ENCODE results near the gene KLF2. TPM values are rescaled to one million over a fixed set of nuclear protein-coding genes. Genes with fewer than 3 reads are reported as not detected.

KLF2 gene
- total RNA-seq, 1 donor from 2014 or later = 44.7 TPM

DNA sequence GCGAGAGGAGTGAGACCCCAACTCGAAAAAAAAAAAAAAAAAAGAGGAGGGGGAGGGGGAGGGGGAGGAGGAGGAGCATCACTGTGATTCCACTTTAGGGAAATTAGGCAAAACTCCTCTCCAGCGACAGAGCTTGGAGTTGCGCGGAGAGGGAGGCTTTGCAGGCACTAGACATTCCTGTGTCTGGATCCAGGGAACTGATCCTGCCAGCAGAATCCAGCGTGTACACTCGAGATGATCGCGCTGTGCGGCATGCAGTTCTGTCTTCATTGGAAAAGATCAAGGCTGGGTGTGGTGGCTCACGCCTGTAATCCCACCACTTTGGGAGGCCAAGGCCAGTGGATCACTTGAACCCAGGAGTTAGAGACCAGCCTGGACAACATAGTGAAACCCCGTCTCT is 29.6 kb upstream of the KLF2 start:
- TF ChIP-seq, protein P1, sequence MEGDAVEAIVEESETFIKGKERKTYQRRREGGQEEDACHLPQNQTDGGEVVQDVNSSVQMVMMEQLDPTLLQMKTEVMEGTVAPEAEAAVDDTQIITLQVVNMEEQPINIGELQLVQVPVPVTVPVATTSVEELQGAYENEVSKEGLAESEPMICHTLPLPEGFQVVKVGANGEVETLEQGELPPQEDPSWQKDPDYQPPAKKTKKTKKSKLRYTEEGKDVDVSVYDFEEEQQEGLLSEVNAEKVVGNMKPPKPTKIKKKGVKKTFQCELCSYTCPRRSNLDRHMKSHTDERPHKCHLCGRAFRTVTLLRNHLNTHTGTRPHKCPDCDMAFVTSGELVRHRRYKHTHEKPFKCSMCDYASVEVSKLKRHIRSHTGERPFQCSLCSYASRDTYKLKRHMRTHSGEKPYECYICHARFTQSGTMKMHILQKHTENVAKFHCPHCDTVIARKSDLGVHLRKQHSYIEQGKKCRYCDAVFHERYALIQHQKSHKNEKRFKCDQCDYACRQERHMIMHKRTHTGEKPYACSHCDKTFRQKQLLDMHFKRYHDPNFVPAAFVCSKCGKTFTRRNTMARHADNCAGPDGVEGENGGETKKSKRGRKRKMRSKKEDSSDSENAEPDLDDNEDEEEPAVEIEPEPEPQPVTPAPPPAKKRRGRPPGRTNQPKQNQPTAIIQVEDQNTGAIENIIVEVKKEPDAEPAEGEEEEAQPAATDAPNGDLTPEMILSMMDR (IDR thresholded peaks at IDR 0.05) = no peak
- Mint-ChIP-seq H3K4me1 (ENCODE audit: low read depth) (peaks cover 22% of the 10 kb centered on the region), H3K4me3 (ENCODE audit: unreplicated experiment) (no peak overlapping the region), H3K27me3 (ENCODE audit: low read depth) (no peaks in the 10 kb centered on the region), H3K36me3 (ENCODE audit: low read depth) (no peaks in the 10 kb centered on the region), H3K27ac (ENCODE audit: unreplicated experiment) (no peak overlapping the region), H3K9me3 (ENCODE audit: low read depth) (no peaks in the 10 kb centered on the region)
- no peak for DNase-seq (ENCODE audit: low spot score)

DNA sequence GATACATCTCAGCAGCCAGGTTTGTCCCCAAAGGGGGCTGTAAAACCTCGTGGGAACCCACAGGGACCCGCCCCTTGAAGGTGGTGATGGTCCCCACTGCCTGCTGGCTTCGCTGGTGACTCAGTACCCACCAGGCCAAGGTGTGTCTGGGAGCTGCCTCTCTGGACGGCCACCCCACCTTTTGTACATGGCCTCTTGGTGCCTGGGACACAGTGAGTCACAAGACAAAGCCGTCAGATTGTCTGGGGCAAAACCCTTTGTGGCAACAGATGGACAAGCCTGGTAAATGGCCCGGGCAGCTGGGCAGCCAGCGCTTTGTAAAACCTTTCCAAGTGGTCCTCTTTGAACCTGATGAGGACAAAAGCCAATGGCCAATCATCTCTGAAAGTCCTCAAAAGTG is 27.9 kb upstream of the KLF2 start:
- peaks cover 22% of the 10 kb centered on the region for H3K4me1 Mint-ChIP-seq (ENCODE audit: low read depth)
- H3K27ac Mint-ChIP-seq (ENCODE audit: unreplicated experiment) = no peak overlapping the region
- no peaks in the 10 kb centered on the region for H3K27me3 Mint-ChIP-seq (ENCODE audit: low read depth)
- TF ChIP-seq, protein P1 (IDR thresholded peaks at IDR 0.05) = no peak
- no peaks in the 10 kb centered on the region for H3K9me3 Mint-ChIP-seq (ENCODE audit: low read depth)
- DNase-seq (ENCODE audit: low spot score) = no peak
- no peaks in the 10 kb centered on the region for H3K36me3 Mint-ChIP-seq (ENCODE audit: low read depth)
- no peak overlapping the region for H3K4me3 Mint-ChIP-seq (ENCODE audit: unreplicated experiment)

DNA sequence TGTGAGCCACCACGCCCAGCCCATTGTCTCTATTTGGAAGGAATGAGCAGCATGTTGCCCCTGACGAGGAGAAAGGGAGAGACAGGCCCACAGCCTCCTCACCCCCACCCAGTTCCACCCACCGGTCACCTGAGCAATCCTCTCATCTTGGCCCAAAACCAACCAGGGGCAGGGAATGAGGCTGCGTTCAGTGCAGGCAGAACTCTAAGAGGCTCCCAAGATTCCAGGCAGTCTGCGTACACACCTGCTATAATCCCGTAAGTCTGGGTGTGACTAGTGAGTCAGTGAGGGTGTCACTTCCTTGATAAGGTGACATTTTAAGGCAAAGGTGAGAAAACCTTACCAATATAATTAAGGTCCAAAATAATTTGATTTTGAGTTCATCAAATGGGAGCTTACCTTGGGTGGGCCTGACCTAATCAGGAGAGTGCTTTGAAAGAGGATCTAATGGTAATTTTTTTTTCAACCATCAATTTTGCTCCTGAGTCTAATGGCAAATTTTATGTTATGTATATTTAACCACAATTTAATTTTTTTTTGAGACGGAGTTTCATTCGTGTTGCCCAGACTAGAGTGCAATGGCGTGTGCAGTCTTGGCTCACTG is 26.9 kb upstream of the KLF2 start:
- Mint-ChIP-seq H3K36me3 (ENCODE audit: low read depth) (no peaks in the 10 kb centered on the region), H3K27me3 (ENCODE audit: low read depth) (no peaks in the 10 kb centered on the region), H3K27ac (ENCODE audit: unreplicated experiment) (no peak overlapping the region), H3K4me3 (ENCODE audit: unreplicated experiment) (no peak overlapping the region), H3K9me3 (ENCODE audit: low read depth) (no peaks in the 10 kb centered on the region), H3K4me1 (ENCODE audit: low read depth) (peaks cover 28% of the 10 kb centered on the region)
- TF ChIP-seq, protein P1 (IDR thresholded peaks at IDR 0.05) = no peak
- DNase-seq (ENCODE audit: low spot score) = no peak

DNA sequence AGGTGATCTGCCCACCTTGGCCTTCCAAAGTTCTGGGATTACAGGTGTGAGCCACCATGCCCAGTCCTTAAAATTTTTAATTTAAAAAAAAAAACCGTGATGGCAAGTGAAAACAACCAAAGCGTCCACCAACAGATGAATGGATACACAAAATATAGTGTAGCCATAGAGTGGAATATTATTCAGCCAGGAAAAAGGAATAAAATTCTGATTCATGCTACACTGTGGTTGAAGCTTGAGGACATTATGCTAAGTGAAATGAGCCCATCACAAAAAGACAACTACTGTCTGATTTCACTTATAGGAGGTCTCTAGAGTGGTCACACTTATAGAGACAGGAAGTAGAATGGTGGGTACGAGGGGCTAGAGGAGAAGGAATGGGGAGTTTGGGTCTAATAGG is 26.3 kb upstream of the KLF2 start:
- H3K9me3 Mint-ChIP-seq (ENCODE audit: low read depth) = no peaks in the 10 kb centered on the region
- no peak overlapping the region for H3K4me3 Mint-ChIP-seq (ENCODE audit: unreplicated experiment)
- peaks cover 22% of the 10 kb centered on the region for H3K4me1 Mint-ChIP-seq (ENCODE audit: low read depth)
- H3K27me3 Mint-ChIP-seq (ENCODE audit: low read depth) = no peaks in the 10 kb centered on the region
- no peaks in the 10 kb centered on the region for H3K36me3 Mint-ChIP-seq (ENCODE audit: low read depth)
- no peak for DNase-seq (ENCODE audit: low spot score)
- H3K27ac Mint-ChIP-seq (ENCODE audit: unreplicated experiment) = no peak overlapping the region
- TF ChIP-seq, protein P1 (IDR thresholded peaks at IDR 0.05) = no peak

DNA sequence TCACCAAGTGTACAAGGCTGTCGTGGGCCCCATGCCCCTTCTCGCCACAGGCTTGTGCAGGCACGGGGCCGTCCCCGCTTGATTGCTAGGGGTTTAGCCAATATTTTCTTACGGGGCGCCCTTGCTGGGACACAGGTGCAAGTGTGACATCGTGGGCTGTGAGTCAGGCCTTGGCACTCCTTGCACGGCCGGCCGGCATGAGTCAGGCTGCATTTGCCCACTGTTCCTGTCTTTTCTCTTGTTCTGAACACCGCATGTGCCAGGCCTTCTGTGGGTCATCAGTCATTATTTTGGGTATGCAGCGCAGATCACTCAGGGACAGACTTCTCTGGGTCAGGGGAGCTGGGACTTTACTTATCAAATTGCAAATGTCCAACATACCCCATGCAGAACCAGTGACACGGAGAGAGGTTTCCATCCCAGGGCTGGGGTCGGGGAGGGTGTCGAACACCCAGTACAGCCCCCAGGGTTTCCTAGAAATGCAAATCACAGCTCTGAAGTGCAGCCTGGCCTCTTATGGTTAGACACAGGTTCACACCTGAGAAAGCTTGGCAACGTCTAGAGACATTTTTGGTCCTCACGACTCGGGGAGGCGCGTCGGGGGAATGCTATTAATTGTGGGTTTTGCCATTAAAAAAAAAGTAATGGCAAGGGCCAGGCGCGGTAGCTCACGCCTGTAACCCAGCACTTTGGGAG is 22.5 kb upstream of the KLF2 start:
- peaks cover 13% of the 10 kb centered on the region for H3K4me1 Mint-ChIP-seq (ENCODE audit: low read depth)
- no peaks in the 10 kb centered on the region for H3K36me3 Mint-ChIP-seq (ENCODE audit: low read depth)
- TF ChIP-seq, protein P1 (IDR thresholded peaks at IDR 0.05) = no peak
- H3K4me3 Mint-ChIP-seq (ENCODE audit: unreplicated experiment) = no peak overlapping the region
- no peaks in the 10 kb centered on the region for H3K9me3 Mint-ChIP-seq (ENCODE audit: low read depth)
- no peak for DNase-seq (ENCODE audit: low spot score)
- H3K27ac Mint-ChIP-seq (ENCODE audit: unreplicated experiment) = no peak overlapping the region
- H3K27me3 Mint-ChIP-seq (ENCODE audit: low read depth) = no peaks in the 10 kb centered on the region
